CD14-positive monocyte (primary cell): Measurements from ENCODE around the gene ATP5F1E. TPM values are rescaled to one million over a fixed set of nuclear protein-coding genes. Genes with fewer than 3 reads are reported as not detected.

Source experiments
- DNase-seq, 3 donors: peaks; one replicate each; pipeline ENCODE4 v3.0.0-alpha.2; 2011 to 2022
- H2AFZ ChIP-seq: 2 replicates; pipeline ENCODE4 v1.6.0; 2012; ENCODE audit warnings: mild to moderate bottlenecking, low read depth, low read length, inconsistent platforms; ENCODE audit not compliant: insufficient read depth, poor library complexity, severe bottlenecking
- H3K27ac ChIP-seq, 2 donors: 1 replicate in 1 of 2; 2 replicates in 1 of 2; pipeline ENCODE4 v1.5.1; 2012 to 2013; ENCODE audit warnings: low read length in 2 of 2, control low read depth in 1 of 2, inconsistent platforms in 1 of 2, low read depth in 1 of 2, mild to moderate bottlenecking in 1 of 2
- H3K27me3 ChIP-seq, 2 donors: one replicate each; pipeline versions ENCODE4 v1.6.0 to v1.6.1; 2011 to 2013; ENCODE audit warnings: low read length in 2 of 2; ENCODE audit not compliant: control insufficient read depth in 2 of 2, insufficient read depth in 2 of 2
- H3K36me3 ChIP-seq, 2 donors: replicated peaks in 1 of 2; 1 replicate in 1 of 2; 2 replicates in 1 of 2; pipeline versions ENCODE4 v1.5.1 to v1.6.1; 2012 to 2013; ENCODE audit warnings: low read length in 2 of 2, control low read depth in 1 of 2, inconsistent platforms in 1 of 2, mild to moderate bottlenecking in 1 of 2; ENCODE audit not compliant: insufficient read depth in 2 of 2, control insufficient read depth in 1 of 2
- H3K4me1 ChIP-seq, 2 donors: 1 replicate in 1 of 2; 2 replicates in 1 of 2; pipeline versions ENCODE4 v1.5.1 to v1.6.1; 2012 to 2013; ENCODE audit warnings: low read length in 2 of 2, control low read depth in 1 of 2, inconsistent platforms in 1 of 2, mild to moderate bottlenecking in 1 of 2, moderate library complexity in 1 of 2; ENCODE audit not compliant: insufficient read depth in 2 of 2, control insufficient read depth in 1 of 2
- H3K4me2 ChIP-seq: replicated peaks from 2 replicates; pipeline ENCODE3; 2012; ENCODE audit warnings: low read length, moderate library complexity, mild to moderate bottlenecking; ENCODE audit not compliant: poor library complexity, severe bottlenecking; ENCODE audit errors: extremely low read depth
- H3K4me3 ChIP-seq, 3 experiments: fragments of 200-600 bp in 1 of 3; sonication (generic) in 1 of 3; replicated peaks in 1 of 3; 1 replicate in 2 of 3; 2 replicates in 1 of 3; pipeline ENCODE4 v1.5.1; 2011 to 2013; ENCODE audit warnings: low read length in 3 of 3, mild to moderate bottlenecking in 3 of 3, control low read depth in 2 of 3, low read depth in 2 of 3, inconsistent platforms in 1 of 3, moderate library complexity in 1 of 3
- H3K79me2 ChIP-seq: 2 replicates; pipeline ENCODE4 v1.6.0; 2012; ENCODE audit warnings: mild to moderate bottlenecking, control low read depth, inconsistent platforms, low read length, moderate library complexity; ENCODE audit not compliant: insufficient read depth
- H3K9ac ChIP-seq: 2 replicates; pipeline ENCODE4 v1.6.0; 2017; ENCODE audit warnings: low read length, mild to moderate bottlenecking; ENCODE audit not compliant: insufficient read depth, poor library complexity, severe bottlenecking
- H3K9me3 ChIP-seq, 2 donors: replicated peaks in 1 of 2; 1 replicate in 1 of 2; 2 replicates in 1 of 2; pipeline versions ENCODE4 v1.5.1 to v1.6.1; 2012 to 2013; ENCODE audit warnings: low read length in 2 of 2, control low read depth in 1 of 2; ENCODE audit not compliant: control insufficient read depth in 1 of 2, insufficient read depth in 1 of 2
- H4K20me1 ChIP-seq: 2 replicates; pipeline ENCODE4 v1.6.0; 2012; ENCODE audit warnings: mild to moderate bottlenecking, low read length, control low read depth, moderate library complexity; ENCODE audit not compliant: insufficient read depth
- H3K27ac Mint-ChIP-seq, 7 donors: one replicate each; pipeline ENCODE4 v1.8.0; 2020; ENCODE audit warnings: mild to moderate bottlenecking in 7 of 7, mixed read lengths in 7 of 7, moderate library complexity in 6 of 7, inconsistent platforms in 2 of 7
- H3K27me3 Mint-ChIP-seq, 3 donors: one replicate each; pipeline ENCODE4 v1.8.0; 2021 to 2022; ENCODE audit warnings: low read depth in 3 of 3, mild to moderate bottlenecking in 3 of 3, mixed read lengths in 3 of 3, moderate library complexity in 3 of 3, inconsistent platforms in 1 of 3
- H3K36me3 Mint-ChIP-seq, 2 donors: one replicate each; pipeline ENCODE4 v1.8.0; 2020; ENCODE audit warnings: mixed read lengths in 2 of 2, inconsistent platforms in 1 of 2, mild to moderate bottlenecking in 1 of 2
- H3K4me1 Mint-ChIP-seq: one replicate; pipeline ENCODE4 v1.8.0; 2020; ENCODE audit warnings: mild to moderate bottlenecking, mixed read lengths
- H3K4me3 Mint-ChIP-seq, 2 donors: one replicate each; pipeline ENCODE4 v1.8.0; 2020; ENCODE audit warnings: mild to moderate bottlenecking in 2 of 2, mixed read lengths in 2 of 2, moderate library complexity in 1 of 2
- H3K9me3 Mint-ChIP-seq, 7 donors: one replicate each; pipeline ENCODE4 v1.8.0; 2020 to 2022; ENCODE audit warnings: mixed read lengths in 7 of 7, mild to moderate bottlenecking in 6 of 7, moderate library complexity in 6 of 7, inconsistent platforms in 2 of 7
- WGBS: methylation state at CpG from one replicate; pipeline ENCODE4 v1.1.5; 2013; ENCODE audit warnings: missing lambda C conversion rate; ENCODE audit not compliant: insufficient coverage; 5-methylcytosine and 5-hydroxymethylcytosine counted together
- intact Hi-C, 2 donors: fragments of 100-400 bp; cut with micrococcal nuclease; formaldehyde crosslinking; loops; one replicate each; pipeline versions ENCODE4 v1.15.0 to v1.15.1; 2023
- polyA plus RNA-seq, 3 donors: library from polyadenylated mRNA; depleted of rRNA in 1 of 3; unstranded in 2 of 3; stranded (reverse) in 1 of 3; fragments of 300-500 nt in 2 of 3; fragments of >200 nt in 1 of 3; fragmentation: Illumina TruSeq in 2 of 3; gene quantifications; 1 replicate in 2 of 3; 2 replicates in 1 of 3; pipeline ENCODE4 v1.2.3, GENCODE V29; 2012 to 2021
- TF ChIP-seq, protein P1 (sequence below): fragments of 200-600 bp; IDR thresholded peaks from one replicate; pipeline ENCODE4 v1.8.0; 2022; ENCODE audit warnings: antibody characterized with exemption, mild to moderate bottlenecking

ATP5F1E gene
- polyA plus RNA-seq, 3 donors = 39.0 to 105 (median 102) TPM

DNA sequence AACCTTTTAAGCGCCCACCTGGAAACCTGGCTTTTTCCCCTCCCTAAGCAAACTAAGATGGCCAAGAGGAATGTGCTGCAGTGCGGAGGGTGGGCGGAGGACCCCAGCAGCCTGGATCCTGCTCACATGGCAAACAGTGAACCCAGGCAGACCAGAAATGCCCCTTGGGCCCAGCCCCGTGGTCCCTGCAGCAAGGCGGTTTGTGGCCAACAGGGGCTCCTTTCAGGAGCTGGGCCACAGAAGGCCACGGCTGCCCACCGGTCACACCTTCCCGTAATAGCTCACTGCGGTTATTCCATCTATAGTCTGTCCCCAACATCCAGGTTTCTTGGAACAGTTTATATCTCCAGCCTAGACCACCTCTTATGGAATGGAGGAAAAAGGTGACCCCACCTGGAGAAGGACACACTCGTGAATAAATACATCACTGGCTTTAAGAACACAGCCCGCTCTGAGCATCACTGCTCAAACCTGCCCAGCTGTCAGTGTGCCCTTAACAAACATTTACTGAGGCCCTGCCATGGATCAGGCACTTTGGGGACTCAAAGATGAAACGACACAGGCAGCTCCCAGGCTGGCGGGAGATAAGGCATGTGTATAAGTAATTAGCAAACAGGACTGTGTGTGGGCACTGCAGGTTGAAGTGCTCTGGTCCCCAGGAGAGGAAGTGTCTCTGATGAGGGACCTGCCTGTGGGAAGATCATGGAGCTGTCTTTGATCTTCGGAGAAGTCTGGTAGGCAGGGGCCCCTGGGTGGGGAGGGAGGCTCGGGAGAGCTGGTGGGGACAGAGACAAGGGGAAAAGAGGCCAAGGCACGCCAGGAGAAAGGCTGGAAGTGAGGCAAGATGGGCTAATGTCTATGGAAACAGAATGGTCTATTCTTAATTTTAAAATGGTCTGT is 16.1 kb downstream of the ATP5F1E start:
- Histone ChIP-seq H3K4me3 (no peak overlapping the region), H3K4me1 (peaks cover 11 to 15% of the 10 kb centered on the region in 2 donors), H3K9me3 (no peaks in the 10 kb centered on the region), H3K36me3 (peaks cover 0 to 9% of the 10 kb centered on the region in 2 donors), H3K27ac (no peak overlapping the region), H3K4me2 (no peak overlapping the region), H2AFZ (no peak overlapping the region), H3K79me2 (no peaks in the 10 kb centered on the region), H3K27me3 (no peaks in the 10 kb centered on the region), H4K20me1 (peaks cover 14% of the 10 kb centered on the region), H3K9ac (no peak overlapping the region)
- peaks cover 34% of the 10 kb centered on the region for H3K4me1 Mint-ChIP-seq
- H3K27me3 Mint-ChIP-seq = peaks cover 8 to 20% (median 11%) of the 10 kb centered on the region in 3 donors
- intact Hi-C loops = no loop called here
- no peak for DNase-seq
- WGBS = 65% methylated on average over 13 of the region's 16 CpGs
- no peaks in the 10 kb centered on the region for H3K9me3 Mint-ChIP-seq
- H3K4me3 Mint-ChIP-seq = peak overlapping the region in 1 of 2 donors; percentile 11
- peaks cover 32 to 46% of the 10 kb centered on the region in 2 donors for H3K36me3 Mint-ChIP-seq
- peak overlapping the region in 2 of 7 donors; percentile 10 to 57 for H3K27ac Mint-ChIP-seq
- TF ChIP-seq, protein P1, sequence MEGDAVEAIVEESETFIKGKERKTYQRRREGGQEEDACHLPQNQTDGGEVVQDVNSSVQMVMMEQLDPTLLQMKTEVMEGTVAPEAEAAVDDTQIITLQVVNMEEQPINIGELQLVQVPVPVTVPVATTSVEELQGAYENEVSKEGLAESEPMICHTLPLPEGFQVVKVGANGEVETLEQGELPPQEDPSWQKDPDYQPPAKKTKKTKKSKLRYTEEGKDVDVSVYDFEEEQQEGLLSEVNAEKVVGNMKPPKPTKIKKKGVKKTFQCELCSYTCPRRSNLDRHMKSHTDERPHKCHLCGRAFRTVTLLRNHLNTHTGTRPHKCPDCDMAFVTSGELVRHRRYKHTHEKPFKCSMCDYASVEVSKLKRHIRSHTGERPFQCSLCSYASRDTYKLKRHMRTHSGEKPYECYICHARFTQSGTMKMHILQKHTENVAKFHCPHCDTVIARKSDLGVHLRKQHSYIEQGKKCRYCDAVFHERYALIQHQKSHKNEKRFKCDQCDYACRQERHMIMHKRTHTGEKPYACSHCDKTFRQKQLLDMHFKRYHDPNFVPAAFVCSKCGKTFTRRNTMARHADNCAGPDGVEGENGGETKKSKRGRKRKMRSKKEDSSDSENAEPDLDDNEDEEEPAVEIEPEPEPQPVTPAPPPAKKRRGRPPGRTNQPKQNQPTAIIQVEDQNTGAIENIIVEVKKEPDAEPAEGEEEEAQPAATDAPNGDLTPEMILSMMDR = no peak

DNA sequence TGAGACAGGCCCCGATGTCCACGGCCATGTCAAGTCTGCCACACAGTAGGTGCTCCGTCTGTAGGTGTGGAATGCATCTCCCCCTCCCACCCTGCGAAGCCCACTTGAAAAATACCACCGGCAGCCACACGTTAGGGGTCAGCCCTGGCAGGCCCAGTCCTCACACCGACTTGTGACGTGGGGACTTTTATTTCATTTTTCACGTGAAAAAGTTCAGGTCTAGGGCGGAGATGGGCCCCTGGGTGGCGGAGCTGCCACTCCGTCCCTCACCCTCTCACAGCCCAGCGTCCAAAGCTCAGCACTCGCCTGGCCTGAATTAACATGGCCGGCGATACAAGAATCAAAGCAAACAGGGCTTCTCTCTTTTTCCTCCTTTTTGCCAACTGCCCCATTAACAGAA is 16.7 kb downstream of the ATP5F1E start:
- no peaks in the 10 kb centered on the region for H3K79me2 ChIP-seq
- Mint-ChIP-seq H3K4me1 (peaks cover 37% of the 10 kb centered on the region), H3K4me3 (no peak overlapping the region), H3K9me3 (no peaks in the 10 kb centered on the region), H3K27ac (no peak overlapping the region), H3K27me3 (peaks cover 8 to 20% (median 11%) of the 10 kb centered on the region in 3 donors), H3K36me3 (peaks cover 27 to 39% of the 10 kb centered on the region in 2 donors)
- no peak overlapping the region for H2AFZ ChIP-seq
- peaks cover 0 to 9% of the 10 kb centered on the region in 2 donors for H3K36me3 ChIP-seq
- no peak overlapping the region for H3K27ac ChIP-seq
- no peak overlapping the region for H3K4me2 ChIP-seq
- 99% methylated on average over 14 of the region's 16 CpGs for WGBS
- intact Hi-C loops = no loop called here
- DNase-seq = no peak
- H4K20me1 ChIP-seq = peaks cover 12% of the 10 kb centered on the region
- no peak overlapping the region for H3K9ac ChIP-seq
- H3K9me3 ChIP-seq = no peaks in the 10 kb centered on the region
- no peak overlapping the region for H3K4me3 ChIP-seq
- H3K27me3 ChIP-seq = no peaks in the 10 kb centered on the region
- TF ChIP-seq, protein P1 = no peak
- peaks cover 12 to 19% of the 10 kb centered on the region in 2 donors for H3K4me1 ChIP-seq
